ENCODE measurements around the gene VCL.
"Not testable (repeated sequence)": the region's sequence is repeated elsewhere in the genome, so short reads cannot be mapped to it uniquely, and the experiment has no call there.

The VCL gene

GRCh38 chr10:74006269-74006668 is 8.4 kb downstream of the VCL start:
- DNase-seq (ENCODE audit: low read depth, low spot score): no peak

GRCh38 chr10:74008212-74008731 is 10.4 kb downstream of the VCL start:
- DNase-seq (ENCODE audit: low read depth, low spot score): no peak

GRCh38 chr10:74011017-74011416 is 13.1 kb downstream of the VCL start:
- DNase-seq (ENCODE audit: low read depth, low spot score): no peak

GRCh38 chr10:74011770-74012169 is 13.9 kb downstream of the VCL start:
- DNase-seq (ENCODE audit: low read depth, low spot score): no peak

- no peak for DNase-seq (ENCODE audit: low read depth, low spot score)
Measured at GRCh38 chr10:74012480-74012879, 14.6 kb downstream of the VCL start.

GRCh38 chr10:74013004-74013403 is 15.1 kb downstream of the VCL start:
- no peak for DNase-seq (ENCODE audit: low read depth, low spot score)

- DNase-seq (ENCODE audit: low read depth, low spot score): not testable (repeated sequence)
Measured at GRCh38 chr10:74014574-74014973, 16.7 kb downstream of the VCL start.

GRCh38 chr10:74018241-74018640 is 20.3 kb downstream of the VCL start:
- DNase-seq (ENCODE audit: low read depth, low spot score): no peak

- no peak for DNase-seq (ENCODE audit: low read depth, low spot score)
Measured at GRCh38 chr10:74021248-74022055, 23.5 kb downstream of the VCL start.

GRCh38 chr10:74022926-74023629 is 25.2 kb downstream of the VCL start:
- no peak for DNase-seq (ENCODE audit: low read depth, low spot score)

- DNase-seq (ENCODE audit: low read depth, low spot score): no peak
Measured at GRCh38 chr10:74024600-74024999, 26.7 kb downstream of the VCL start.

- DNase-seq (ENCODE audit: low read depth, low spot score): no peak
Measured at GRCh38 chr10:74025380-74025978, 27.6 kb downstream of the VCL start.

GRCh38 chr10:74026428-74027015 is 28.6 kb downstream of the VCL start:
- DNase-seq (ENCODE audit: low read depth, low spot score): no peak

- DNase-seq (ENCODE audit: low read depth, low spot score): no peak
Measured at GRCh38 chr10:74027702-74028101, 29.8 kb downstream of the VCL start.

- DNase-seq (ENCODE audit: low read depth, low spot score): no peak
Measured at GRCh38 chr10:74029943-74030342, 32.0 kb downstream of the VCL start.

- not testable (repeated sequence) for DNase-seq (ENCODE audit: low read depth, low spot score)
Measured at GRCh38 chr10:74032208-74032607, 34.3 kb downstream of the VCL start.

- DNase-seq (ENCODE audit: low read depth, low spot score): no peak
Measured at GRCh38 chr10:74032900-74033655, 35.2 kb downstream of the VCL start.

- no peak for DNase-seq (ENCODE audit: low read depth, low spot score)
Measured at GRCh38 chr10:74033702-74034101, 35.8 kb downstream of the VCL start.

GRCh38 chr10:74034301-74034700 is 36.4 kb downstream of the VCL start:
- DNase-seq (ENCODE audit: low read depth, low spot score): no peak

GRCh38 chr10:74035303-74035702 is 37.4 kb downstream of the VCL start:
- no peak for DNase-seq (ENCODE audit: low read depth, low spot score)

- DNase-seq (ENCODE audit: low read depth, low spot score): no peak
Measured at GRCh38 chr10:74036474-74036873, 38.6 kb downstream of the VCL start.

Measured in activated CD4-positive, CD25-positive, alpha-beta regulatory T cell treated with anti-CD3 and anti-CD28 coated beads, Interleukin-2, amount 50 U/mL, for 16 hours (primary cell).